H1 (cell line): Measurements from ENCODE around the gene ELMO1. TPM values are rescaled to one million over a fixed set of nuclear protein-coding genes. Genes with fewer than 3 reads are reported as not detected.

Experiments
- CTCF ChIA-PET: fragments of 300-600 bp; sonication (Branson Sonifier 250); formaldehyde crosslinking; loops from one replicate; lab custom pipeline; 2021; ENCODE audit not compliant: partially characterized antibody; lab: Charles Lee
- POLR2A ChIA-PET: fragments of 300-600 bp; sonication (Branson Sonifier 250); formaldehyde crosslinking; loops from one replicate; lab custom pipeline; 2021; ENCODE audit warnings: inconsistent platforms; ENCODE audit not compliant: partially characterized antibody; lab: Charles Lee
- DNase-seq, 2 experiments: peaks; one replicate each; pipeline versions ENCODE4 v3.0.0 to v3.0.0-alpha.2; 2010 to 2022; ENCODE audit warnings: low spot score in 2 of 2, low read depth in 1 of 2, mixed read lengths in 1 of 2
- FAIRE-seq: peaks from 2 replicates; lab custom pipeline; 2011; peaks lifted over from hg19 to GRCh38; lab: Jason Lieb, UNC
- H2AFZ ChIP-seq: 2 replicates; pipeline ENCODE4 v1.8.1; 2012; ENCODE audit warnings: low read length, inconsistent platforms
- H2AK5ac ChIP-seq: 2 replicates; pipeline ENCODE4 v1.6.1; 2013; ENCODE audit warnings: low read depth, low read length
- H2BK120ac ChIP-seq: replicated peaks from 2 replicates; pipeline ENCODE3; 2013; ENCODE audit warnings: low read depth, low read length, inconsistent platforms
- H2BK12ac ChIP-seq: 2 replicates; pipeline ENCODE4 v1.6.1; 2013; ENCODE audit warnings: low read depth, low read length
- H2BK15ac ChIP-seq: 2 replicates; pipeline ENCODE4 v1.6.1; 2013; ENCODE audit warnings: low read length
- H2BK20ac ChIP-seq: 2 replicates; pipeline ENCODE4 v1.6.1; 2013; ENCODE audit warnings: low read length
- H2BK5ac ChIP-seq: 2 replicates; pipeline ENCODE4 v1.6.1; 2013; ENCODE audit warnings: low read depth, low read length
- H3K14ac ChIP-seq: 2 replicates; pipeline ENCODE4 v1.6.1; 2013; ENCODE audit warnings: inconsistent platforms; ENCODE audit not compliant: insufficient read length
- H3K18ac ChIP-seq: 2 replicates; pipeline ENCODE4 v1.6.1; 2013; ENCODE audit warnings: low read length; ENCODE audit errors: extremely low read depth
- H3K23ac ChIP-seq: 2 replicates; pipeline ENCODE4 v1.6.1; 2013; ENCODE audit warnings: inconsistent platforms; ENCODE audit not compliant: insufficient read length
- H3K23me2 ChIP-seq: 2 replicates; pipeline ENCODE4 v1.6.1; 2013; ENCODE audit warnings: low read depth, low read length
- H3K27ac ChIP-seq: 2 replicates; pipeline ENCODE4 v1.6.1; 2011; ENCODE audit warnings: low read depth, low read length, inconsistent platforms
- H3K27me3 ChIP-seq, 4 experiments: replicated peaks in 1 of 4; 1 replicate in 1 of 4; 2 replicates in 3 of 4; pipeline versions ENCODE4 v1.6.1 to v1.8.1; 2011 to 2013; ENCODE audit warnings: low read length in 3 of 4, mild to moderate bottlenecking in 3 of 4, inconsistent platforms in 2 of 4, mixed read lengths in 2 of 4, moderate library complexity in 1 of 4; ENCODE audit not compliant: control insufficient read depth in 3 of 4, insufficient read depth in 3 of 4; ENCODE audit errors: extremely low read depth in 1 of 4
- H3K36me3 ChIP-seq, 4 experiments: 2 replicates each; pipeline versions ENCODE4 v1.6.1 to v1.8.1; 2011 to 2013; ENCODE audit warnings: mild to moderate bottlenecking in 4 of 4, low read length in 3 of 4, moderate library complexity in 2 of 4, control low read depth in 1 of 4, inconsistent platforms in 1 of 4; ENCODE audit not compliant: insufficient read depth in 4 of 4, control insufficient read depth in 2 of 4
- H3K4ac ChIP-seq: replicated peaks from 2 replicates; pipeline ENCODE3; 2013; ENCODE audit warnings: low read length, low read depth, mixed read lengths, inconsistent platforms; ENCODE audit not compliant: insufficient read length
- H3K4me1 ChIP-seq, 4 experiments: replicated peaks in 1 of 4; 1 replicate in 1 of 4; 2 replicates in 3 of 4; pipeline versions ENCODE4 v1.6.1 to v1.8.1; 2011 to 2013; ENCODE audit warnings: low read length in 3 of 4, inconsistent platforms in 2 of 4, mixed read lengths in 1 of 4; ENCODE audit not compliant: insufficient read depth in 4 of 4, control insufficient read depth in 3 of 4
- H3K4me2 ChIP-seq, 2 experiments: 2 replicates each; pipeline versions ENCODE4 v1.6.1 to v1.8.1; 2011 to 2013; ENCODE audit warnings: low read depth in 2 of 2, low read length in 2 of 2, control low read depth in 1 of 2, inconsistent platforms in 1 of 2, mild to moderate bottlenecking in 1 of 2; ENCODE audit not compliant: insufficient read depth in 1 of 2
- H3K4me3 ChIP-seq, 4 experiments: fragments of 200-600, 300-600 bp in 1 of 4; sonication (generic), shearing (Covaris generic), sonication (Bioruptor Twin) in 1 of 4; 2 replicates each; pipeline versions ENCODE4 v1.5.1 to v1.8.1; 2011 to 2016; ENCODE audit warnings: low read length in 4 of 4, low read depth in 3 of 4, control low read depth in 2 of 4, inconsistent platforms in 2 of 4, mild to moderate bottlenecking in 2 of 4, mixed read lengths in 1 of 4, moderate library complexity in 1 of 4; ENCODE audit not compliant: insufficient read depth in 2 of 4; ENCODE audit errors: extremely low read depth in 1 of 4
- H3K56ac ChIP-seq: replicated peaks from 2 replicates; pipeline ENCODE3; 2013; ENCODE audit warnings: low read depth, mild to moderate bottlenecking, mixed read lengths, low read length, inconsistent platforms; ENCODE audit not compliant: insufficient read length
- H3K79me1 ChIP-seq: 2 replicates; pipeline ENCODE4 v1.6.1; 2013; ENCODE audit warnings: low read depth, low read length, control low read depth
- H3K79me2 ChIP-seq, 2 experiments: 2 replicates each; pipeline versions ENCODE4 v1.6.1 to v1.8.1; 2012 to 2013; ENCODE audit warnings: low read length in 2 of 2, mild to moderate bottlenecking in 2 of 2, inconsistent platforms in 1 of 2; ENCODE audit not compliant: insufficient read depth in 2 of 2, control insufficient read depth in 1 of 2
- H3K9ac ChIP-seq, 4 experiments: replicated peaks in 1 of 4; 1 replicate in 1 of 4; 2 replicates in 3 of 4; pipeline versions ENCODE4 v1.6.1 to v1.8.1; 2011 to 2013; ENCODE audit warnings: low read depth in 3 of 4, low read length in 3 of 4, control low read depth in 2 of 4, mild to moderate bottlenecking in 2 of 4, moderate library complexity in 2 of 4, inconsistent platforms in 1 of 4; ENCODE audit errors: extremely low read depth in 1 of 4
- H3K9me3 ChIP-seq, 2 experiments: 2 replicates each; pipeline versions ENCODE4 v1.6.1 to v1.8.1; 2012 to 2013; ENCODE audit warnings: mild to moderate bottlenecking in 2 of 2, moderate library complexity in 2 of 2, control low read depth in 1 of 2, inconsistent platforms in 1 of 2, low read depth in 1 of 2, low read length in 1 of 2, mixed read lengths in 1 of 2; ENCODE audit not compliant: insufficient read depth in 2 of 2
- H4K20me1 ChIP-seq, 2 experiments: replicated peaks in 1 of 2; 2 replicates each; pipeline versions ENCODE3 to v1.8.1; 2011 to 2013; ENCODE audit warnings: inconsistent platforms in 2 of 2, low read length in 2 of 2, mild to moderate bottlenecking in 1 of 2; ENCODE audit not compliant: insufficient read depth in 2 of 2, control insufficient read depth in 1 of 2
- H4K5ac ChIP-seq: 2 replicates; pipeline ENCODE4 v1.6.1; 2013; ENCODE audit warnings: low read length, low read depth, mixed read lengths, inconsistent platforms; ENCODE audit not compliant: insufficient read length
- H4K8ac ChIP-seq: 2 replicates; pipeline ENCODE4 v1.8.0; 2013; ENCODE audit warnings: mild to moderate bottlenecking, moderate library complexity, low read length, inconsistent platforms; ENCODE audit not compliant: insufficient read depth; ENCODE audit errors: extremely low read depth
- H4K91ac ChIP-seq: replicated peaks from 2 replicates; pipeline ENCODE3; 2013; ENCODE audit warnings: low read length, mixed read lengths, inconsistent platforms; ENCODE audit not compliant: insufficient read length
- HDAC2 ChIP-seq, 2 experiments: fragments of 300-600 bp in 1 of 2; sonication (generic) in 1 of 2; IDR thresholded peaks; 2 replicates each; pipeline ENCODE4 v1.6.1; 2011 to 2012; ENCODE audit warnings: low read depth in 2 of 2, low read length in 2 of 2, mild to moderate bottlenecking in 2 of 2, moderate library complexity in 2 of 2, borderline replicate concordance in 1 of 2, inconsistent platforms in 1 of 2
- KDM1A ChIP-seq: fragments of 200-600, 300-600 bp; sonication (generic); IDR thresholded peaks from 2 replicates; pipeline ENCODE4 v1.7.1; 2016; ENCODE audit warnings: mild to moderate bottlenecking, low read length, borderline replicate concordance
- SRF ChIP-seq: IDR thresholded peaks from 2 replicates; pipeline ENCODE4 v1.6.1; 2011; ENCODE audit warnings: mild to moderate bottlenecking, low read depth, low read length, moderate library complexity
- polyA plus RNA-seq, 7 experiments: library from polyadenylated mRNA; depleted of rRNA in 3 of 7; stranded (reverse) in 5 of 7; unstranded in 2 of 7; fragments of >200 nt in 5 of 7; fragments of 200-250 nt in 2 of 7; gene quantifications; 1 replicate in 5 of 7; 2 replicates in 1 of 7; 4 replicates in 1 of 7; pipeline versions ENCODE4 v1.2.1 to v1.2.3, GENCODE V29; 2011 to 2013; ENCODE audit warnings: missing spikeins in 2 of 7, mixed read lengths in 2 of 7
- total RNA-seq: library from RNA; stranded (reverse); fragmentation: NEBNext Ultra II Directional; extraction: Animal tissue kit (Norgen Biotek cat#: 25700); gene quantifications from 2 replicates; pipeline ENCODE4 v1.2.1, GENCODE V29; 2021

ELMO1 gene
- total and polyA plus RNA-seq, 2 of the 8 experiments (the other 6 are each of a cell fraction or from before 2014, with no cell fraction given) = 18.4 to 21.0 TPM

DNA sequence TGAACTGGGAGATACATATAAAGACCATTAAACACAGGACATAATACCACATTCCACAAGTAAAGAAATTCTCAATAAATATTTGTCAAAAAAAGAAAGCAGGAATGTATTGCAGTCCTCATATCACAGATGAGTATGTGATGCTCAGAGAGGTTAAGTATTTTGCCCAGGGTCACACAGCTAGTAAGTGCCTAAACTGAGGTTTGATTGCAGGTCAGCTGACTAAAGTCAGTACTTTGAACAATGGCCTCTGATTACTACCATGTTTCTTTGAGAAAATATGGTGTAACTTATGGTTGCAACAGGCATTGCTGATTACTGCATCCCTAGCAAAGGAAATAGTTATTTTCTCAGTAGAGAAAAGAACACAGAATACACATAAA, 267.1 kb downstream of the ELMO1 start:
- FAIRE-seq (peak; percentile 13), DNase-seq (no peak)
- H2BK120ac ChIP-seq = no peak overlapping the region
- H3K36me3 ChIP-seq = no peaks in the 10 kb centered on the region
- H2BK15ac ChIP-seq = no peak overlapping the region
- no peak overlapping the region for H3K18ac ChIP-seq
- H3K14ac ChIP-seq = no peak overlapping the region
- no peak overlapping the region for H4K91ac ChIP-seq
- H3K4me3 ChIP-seq = no peak overlapping the region
- H2BK20ac ChIP-seq = no peak overlapping the region
- no peaks in the 10 kb centered on the region for H3K9me3 ChIP-seq
- no peaks in the 10 kb centered on the region for H3K79me2 ChIP-seq
- POLR2A ChIA-PET = no interaction called here
- no peak overlapping the region for H3K27ac ChIP-seq
- no peak overlapping the region for H2BK5ac ChIP-seq
- H3K9ac ChIP-seq = no peak overlapping the region
- no peaks in the 10 kb centered on the region for H3K79me1 ChIP-seq
- no peak overlapping the region for H2AK5ac ChIP-seq
- no peaks in the 10 kb centered on the region for H4K20me1 ChIP-seq
- H2AFZ ChIP-seq = no peak overlapping the region
- no peak overlapping the region for H4K5ac ChIP-seq
- H3K23ac ChIP-seq = no peak overlapping the region
- H3K23me2 ChIP-seq = no peaks in the 10 kb centered on the region
- CTCF ChIA-PET = interaction anchor here (0.6 to 3.4 kb wide), 57 partner anchors 8 to 740 kb away, joined by 3 to 48 read pairs (median 4); no protein-coding TSS in a partner anchor
- H3K27me3 ChIP-seq = no peaks in the 10 kb centered on the region
- no peak overlapping the region for H3K56ac ChIP-seq
- no peak overlapping the region; a peak in 1 of 4 replicates for H3K4me2 ChIP-seq
- no peaks in the 10 kb centered on the region; a peak in 2 of 7 replicates for H3K4me1 ChIP-seq
- no peak overlapping the region for H2BK12ac ChIP-seq
- no peak overlapping the region for H4K8ac ChIP-seq
- H3K4ac ChIP-seq = no peak overlapping the region
- TF ChIP-seq HDAC2 (IDR thresholded peaks at IDR 0.05; ENCODE audit: borderline replicate concordance in 1 of 2, low read depth in 2 of 2, low read length in 2 of 2) = peak in 1 of 2 experiments; percentile 54; a peak in 1 of 4 replicates
- TF ChIP-seq SRF = no peak
- TF ChIP-seq KDM1A = peak; percentile 91
- TF ChIP-seq, all 59 proteins: peak for 2
